ENCODE data around the gene ETV6. TPM values are rescaled to one million over a fixed set of nuclear protein-coding genes. Genes with fewer than 3 reads are reported as not detected.

Gene ETV6
- total RNA-seq, 1 experiment from 2014 or later = 17.2 TPM

- DNase-seq (ENCODE audit: low read depth, low spot score) (no peak), ATAC-seq (no peak)
- Histone ChIP-seq H3K4me3 (ENCODE audit: low read depth in 2 of 2, low read length in 2 of 2) (no peak overlapping the region), H3K9me3 (ENCODE audit: control insufficient read depth, insufficient read depth, low read depth, low read length) (no peaks in the 10 kb centered on the region), H3K36me3 (ENCODE audit: control insufficient read depth, insufficient read depth, low read length) (no peaks in the 10 kb centered on the region), H3K27me3 (ENCODE audit: control insufficient read depth, insufficient read depth, low read length) (no peaks in the 10 kb centered on the region), H3K4me1 (ENCODE audit: control insufficient read depth, insufficient read depth, low read length) (peaks cover 4% of the 10 kb centered on the region; the same call in 1 of the 2 replicates), H3K27ac (ENCODE audit: low read length) (no peak overlapping the region)
- intact Hi-C loops (cut with micrococcal nuclease; ENCODE audit: unreplicated experiment) (no loop called here), in situ Hi-C loops (cut with HindIII; ENCODE audit: low pct_unique_long_range_greater_than_20kb, low sequenced_read_pairs) (no loop called here)
- BruUV-seq (replicated peaks) = no TSS peak
- ChIA-PET CTCF (no interaction called here), POLR2A (no interaction called here)
- TF ChIP-seq POLR2AphosphoS5 (IDR thresholded peaks at IDR 0.05; ENCODE audit: low read depth, low read length) (no peak), CTCF (IDR thresholded peaks at IDR 0.05) (no peak), SIN3A (IDR thresholded peaks at IDR 0.05; ENCODE audit: borderline replicate concordance, insufficient read depth, low read depth, low read length) (no peak), TCF7L2 (IDR thresholded peaks at IDR 0.05; ENCODE audit: low read depth, low read length) (no peak), REST (IDR thresholded peaks at IDR 0.05; ENCODE audit: insufficient read depth in 1 of 2, low read depth in 2 of 2, low read length in 1 of 2) (no peak)
Measured at GRCh38 chr12:11819643-11820042, 170.2 kb downstream of the ETV6 start.

- BruUV-seq (replicated peaks) = no TSS peak
- TF ChIP-seq CTCF (IDR thresholded peaks at IDR 0.05) = no peak
- no peak for TF ChIP-seq TCF7L2 (IDR thresholded peaks at IDR 0.05; ENCODE audit: low read depth, low read length)
- TF ChIP-seq SIN3A (IDR thresholded peaks at IDR 0.05; ENCODE audit: borderline replicate concordance, insufficient read depth, low read depth, low read length) = no peak
- TF ChIP-seq POLR2AphosphoS5 (IDR thresholded peaks at IDR 0.05; ENCODE audit: low read depth, low read length) = no peak
- TF ChIP-seq REST (IDR thresholded peaks at IDR 0.05; ENCODE audit: insufficient read depth in 1 of 2, low read depth in 2 of 2, low read length in 1 of 2) = no peak
- Histone ChIP-seq H3K27me3 (ENCODE audit: control insufficient read depth, insufficient read depth, low read length) (no peaks in the 10 kb centered on the region), H3K9me3 (ENCODE audit: control insufficient read depth, insufficient read depth, low read depth, low read length) (no peaks in the 10 kb centered on the region), H3K4me3 (ENCODE audit: low read depth in 2 of 2, low read length in 2 of 2) (no peak overlapping the region), H3K36me3 (ENCODE audit: control insufficient read depth, insufficient read depth, low read length) (no peaks in the 10 kb centered on the region), H3K4me1 (ENCODE audit: control insufficient read depth, insufficient read depth, low read length) (peaks cover 4% of the 10 kb centered on the region; the same call in 1 of the 2 replicates), H3K27ac (ENCODE audit: low read length) (no peak overlapping the region)
- CTCF ChIA-PET = no interaction called here
- in situ Hi-C loops (cut with HindIII; ENCODE audit: low pct_unique_long_range_greater_than_20kb, low sequenced_read_pairs) (no loop called here), intact Hi-C loops (cut with micrococcal nuclease; ENCODE audit: unreplicated experiment) (no loop called here)
- DNase-seq (ENCODE audit: low read depth, low spot score) (no peak), ATAC-seq (no peak)
- POLR2A ChIA-PET = no interaction called here
Measured at GRCh38 chr12:11820476-11820875, 171.0 kb downstream of the ETV6 start.

Measured in Panc1 (cell line).